SW480 (cell line): ENCODE results near the gene EDN1.
"Not testable (repeated sequence)": the region's sequence is repeated elsewhere in the genome, so short reads cannot be mapped to it uniquely, and the experiment has no call there.

Source experiments
- DNase-seq: peaks from one replicate; pipeline ENCODE4 v3.0.0-alpha.2; 2016; ENCODE audit warnings: low spot score

Gene EDN1

DNA sequence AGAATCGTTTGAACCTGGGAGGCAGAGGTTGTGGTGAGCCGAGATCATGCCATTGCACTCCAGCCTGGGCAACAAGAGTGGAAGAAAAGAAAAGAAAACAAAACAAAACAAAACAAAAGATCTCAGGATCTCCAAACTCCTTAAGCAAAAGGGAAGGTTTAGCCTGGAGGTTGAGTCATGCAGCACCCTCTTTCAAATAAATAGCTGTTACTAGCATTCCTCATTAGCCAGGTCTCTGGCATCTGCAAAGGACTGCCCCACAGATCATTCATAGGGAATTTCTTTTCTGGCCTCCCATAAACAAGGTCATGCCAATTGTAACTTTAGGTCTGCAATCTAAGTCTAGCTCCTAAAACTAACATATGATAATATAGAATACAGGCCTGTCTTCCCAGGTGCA lies 37.2 kb downstream of the EDN1 start:
- no peak for DNase-seq

DNA sequence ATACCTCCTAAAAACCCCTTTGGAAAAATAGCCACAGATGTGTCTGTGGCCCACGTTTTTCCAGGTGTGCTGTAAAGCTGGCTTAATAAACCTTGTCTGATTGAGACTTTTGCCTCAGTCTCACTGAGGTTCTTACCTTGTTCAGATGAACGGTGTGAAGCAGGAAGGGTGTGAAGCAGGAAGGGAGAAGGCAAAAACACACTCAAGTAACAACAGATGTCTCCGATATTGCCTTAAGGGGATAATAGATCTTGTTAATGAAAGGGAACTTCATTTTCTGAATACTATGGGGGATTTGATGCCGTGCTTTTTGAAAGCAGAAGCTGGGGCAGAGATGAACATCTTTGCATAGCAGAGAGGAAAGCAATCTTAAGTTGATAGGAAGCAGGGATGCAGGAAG lies 37.8 kb downstream of the EDN1 start:
- no peak for DNase-seq

DNA sequence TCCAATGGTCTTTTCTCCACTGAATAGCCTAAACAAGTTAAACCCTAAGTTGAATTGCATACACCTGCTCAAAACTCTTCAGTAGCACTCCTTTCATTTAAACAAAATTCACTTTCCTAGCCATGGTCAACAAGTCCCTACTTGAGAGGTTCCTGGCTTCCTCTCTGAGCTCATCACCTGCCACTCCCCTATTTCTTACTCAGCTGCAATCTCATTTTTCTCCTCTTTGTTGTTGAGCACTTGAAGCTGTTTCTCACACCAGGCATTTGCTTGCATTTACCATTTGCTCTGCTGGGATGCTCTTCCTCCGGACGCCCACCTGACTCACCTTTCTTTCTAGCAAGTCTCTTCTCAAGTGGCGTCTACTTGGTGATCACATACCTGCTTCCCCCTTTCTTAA lies 38.5 kb downstream of the EDN1 start:
- DNase-seq: no peak

DNA sequence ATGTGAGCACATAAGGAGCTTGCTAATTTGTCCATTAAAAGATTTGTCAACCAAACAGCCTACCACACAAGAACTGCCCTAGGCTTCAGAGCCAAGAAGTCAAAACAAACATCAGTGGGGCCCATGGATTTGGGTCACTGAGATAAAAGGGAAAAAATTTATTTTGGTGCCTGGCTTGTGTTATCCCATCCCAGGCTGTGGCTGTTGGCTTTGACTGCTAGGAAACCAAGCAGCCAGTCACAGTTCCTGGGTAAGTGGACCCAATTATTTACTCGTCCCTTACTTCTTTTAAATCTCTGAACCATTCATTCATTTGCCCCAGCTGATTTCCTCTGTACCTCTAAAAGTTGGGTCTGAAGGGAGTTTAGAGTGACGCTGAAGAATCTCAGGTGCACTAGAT lies 41.3 kb downstream of the EDN1 start:
- no peak for DNase-seq

DNA sequence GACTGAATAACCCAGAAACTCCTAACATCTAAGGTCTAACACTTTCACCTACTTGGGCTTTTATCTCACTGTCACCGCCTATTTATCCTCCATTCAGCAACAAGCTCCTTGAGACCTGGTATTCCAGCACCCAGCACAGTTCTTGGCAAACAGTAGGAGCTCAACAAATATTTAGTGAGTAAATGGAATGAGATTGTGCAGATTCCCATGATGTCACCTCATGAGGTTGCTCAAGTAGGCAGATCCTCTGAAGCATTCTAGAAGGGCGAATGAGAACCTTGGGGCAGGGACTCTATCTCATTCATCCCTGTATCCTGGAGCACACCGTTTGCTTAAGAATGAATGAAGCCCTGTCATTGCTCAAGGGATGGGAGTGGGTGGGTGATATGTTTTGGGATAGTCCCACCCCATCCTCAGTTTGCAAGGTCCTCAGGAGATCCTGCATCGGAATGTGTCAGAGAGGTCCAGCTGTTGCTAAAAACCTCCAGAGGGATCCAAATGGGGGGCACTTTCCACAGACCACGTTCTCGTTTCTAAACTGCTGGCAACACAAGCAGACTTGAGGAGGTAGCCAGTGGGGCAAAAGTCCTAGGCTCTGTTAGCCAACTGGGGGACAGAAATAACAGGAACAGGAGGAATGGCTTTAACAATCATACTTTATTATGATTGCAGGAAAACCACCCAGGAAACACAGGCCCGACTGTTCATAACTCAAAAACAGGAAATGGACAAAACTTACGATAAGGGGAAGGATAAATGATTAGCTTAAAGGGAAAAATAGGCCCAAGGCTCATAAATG lies 42.0 kb downstream of the EDN1 start:
- no peak for DNase-seq

DNA sequence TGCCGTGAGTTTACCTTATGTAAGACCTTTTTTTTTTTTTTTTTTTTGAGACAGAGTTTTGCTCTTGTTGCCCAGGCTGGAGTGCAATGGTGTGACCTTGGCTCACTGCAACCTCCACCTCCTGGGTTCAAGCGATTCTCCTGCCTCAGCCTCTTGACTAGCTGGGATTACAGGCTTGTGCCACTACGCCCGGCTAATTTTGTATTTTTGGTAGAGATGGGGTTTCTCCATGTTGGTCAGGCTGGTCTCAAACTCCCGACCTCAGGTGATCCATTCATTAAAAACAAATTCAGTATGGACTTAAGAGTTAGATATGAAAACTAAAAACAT lies 42.6 kb downstream of the EDN1 start:
- not testable (repeated sequence) for DNase-seq

DNA sequence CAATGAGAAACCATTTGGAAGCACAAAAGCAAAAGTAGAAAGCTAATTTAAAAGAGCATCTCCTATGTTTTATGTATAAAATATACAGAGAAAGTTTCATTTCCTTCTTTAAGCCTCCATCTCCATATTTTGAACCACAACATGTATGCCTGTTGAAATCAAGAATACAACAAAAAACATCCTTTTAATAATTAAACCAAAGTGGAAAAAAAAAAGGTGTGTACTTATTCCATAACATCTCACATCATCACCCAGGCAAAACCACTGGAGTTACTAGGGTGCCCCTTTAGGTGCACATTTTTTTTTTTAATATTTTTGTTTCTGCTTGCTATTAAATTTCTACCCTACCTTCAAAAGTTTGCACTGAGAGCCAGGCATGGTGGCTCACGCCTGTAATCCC lies 43.0 kb downstream of the EDN1 start:
- DNase-seq: no peak

DNA sequence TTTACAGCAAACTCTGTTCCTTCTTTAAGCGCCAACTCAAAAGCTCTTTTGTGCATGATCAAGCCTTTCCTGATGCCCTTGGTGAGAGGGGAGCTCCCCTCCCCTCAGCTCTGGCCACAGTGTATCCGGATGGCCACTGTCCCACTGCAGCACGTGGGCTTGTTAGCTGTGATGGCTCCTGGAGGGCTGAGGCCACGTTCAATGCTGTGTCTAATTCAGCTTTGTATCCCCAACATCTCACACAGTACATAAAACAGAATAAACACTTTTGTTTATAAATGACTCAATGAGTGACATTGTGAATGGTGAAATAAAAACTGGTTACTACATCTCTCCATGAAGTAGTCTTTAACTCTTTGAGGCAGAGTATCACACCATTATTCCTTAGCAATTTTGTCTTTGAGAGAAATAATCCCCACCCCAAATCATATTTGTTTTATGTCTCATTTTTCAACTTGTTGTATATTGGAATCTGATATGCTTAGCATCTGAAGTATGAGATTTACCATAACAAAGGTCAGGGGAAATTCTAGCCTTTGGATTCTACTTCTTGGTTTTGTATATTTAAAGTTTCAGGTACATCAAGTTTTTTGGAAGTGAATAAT lies 44.5 kb downstream of the EDN1 start:
- DNase-seq: no peak

DNA sequence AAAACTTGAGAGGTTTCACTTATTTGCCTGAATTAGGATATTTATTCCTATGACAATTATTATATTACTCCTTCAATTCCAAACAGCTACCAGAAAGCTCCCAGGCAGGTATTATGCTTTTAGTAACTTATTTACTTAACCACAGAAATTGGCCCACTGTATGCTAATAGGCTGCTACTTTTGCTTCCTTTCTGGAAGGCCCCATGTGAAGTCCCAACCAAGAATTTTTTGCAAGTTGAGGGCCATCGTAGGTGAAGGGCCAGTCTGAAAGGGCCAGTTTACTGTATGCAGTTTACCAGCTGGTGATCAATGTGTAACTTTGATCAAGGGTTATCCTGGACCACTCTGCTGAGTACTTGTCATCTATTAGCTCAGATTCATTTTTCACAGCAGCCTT lies 45.0 kb downstream of the EDN1 start:
- DNase-seq: no peak

DNA sequence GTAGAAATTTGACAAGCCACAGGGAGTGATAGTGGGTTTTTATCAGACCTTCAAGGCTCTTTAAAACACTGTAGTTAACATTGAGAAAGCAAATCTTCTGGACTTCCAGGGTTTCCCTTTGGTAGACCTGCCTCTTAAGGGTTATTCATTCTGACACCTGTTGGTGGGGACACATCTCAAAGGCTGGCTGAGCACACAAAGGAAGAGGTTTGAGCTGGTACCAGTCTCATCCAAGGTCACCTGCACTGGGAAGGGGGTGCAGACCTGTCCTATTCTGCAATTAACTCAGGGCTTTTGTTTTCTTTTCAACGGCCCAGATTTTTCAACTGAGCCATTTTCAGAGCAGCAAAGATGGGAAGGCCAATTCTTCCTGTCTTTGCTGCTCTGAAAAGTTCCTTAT lies 45.6 kb downstream of the EDN1 start:
- DNase-seq: no peak

DNA sequence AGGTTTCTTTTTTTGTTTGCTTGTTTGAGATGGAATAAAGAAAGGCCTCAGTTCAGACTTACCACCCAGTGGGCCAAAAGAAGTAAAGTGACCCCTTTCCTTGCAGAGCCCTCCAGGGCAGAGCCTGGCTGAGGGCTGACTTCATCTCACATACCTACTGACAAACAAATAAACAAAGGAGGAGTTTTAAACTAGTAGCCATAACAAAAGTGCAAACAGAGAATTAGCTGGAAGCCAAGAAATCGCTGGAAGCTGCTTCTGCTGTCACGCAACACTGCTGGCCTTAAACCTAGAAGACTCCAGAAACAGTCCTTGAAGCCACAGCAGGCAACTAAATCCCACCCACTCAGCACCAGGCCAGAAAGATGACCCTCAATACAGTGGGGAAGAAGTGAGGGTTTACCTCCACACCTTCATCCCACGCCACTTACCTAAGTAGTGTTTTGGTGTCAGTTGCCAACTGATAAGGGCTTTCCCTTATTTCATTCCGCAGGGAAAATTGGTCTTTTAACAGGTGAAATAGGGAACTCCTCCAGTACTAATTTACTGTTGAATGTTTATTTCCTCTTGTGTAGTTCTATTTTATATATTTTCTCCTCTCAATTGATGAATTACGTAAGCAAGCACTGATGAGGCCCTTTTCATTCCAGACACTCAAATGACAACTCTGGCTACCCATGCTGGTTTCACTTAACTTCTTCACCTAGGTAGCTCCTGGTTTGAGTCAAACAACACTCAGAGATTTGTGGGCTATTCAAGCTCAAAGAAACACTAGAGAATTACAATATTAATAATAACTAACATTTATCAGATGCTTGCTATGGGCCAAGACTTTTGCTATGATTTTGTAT lies 46.2 kb downstream of the EDN1 start:
- no peak for DNase-seq

DNA sequence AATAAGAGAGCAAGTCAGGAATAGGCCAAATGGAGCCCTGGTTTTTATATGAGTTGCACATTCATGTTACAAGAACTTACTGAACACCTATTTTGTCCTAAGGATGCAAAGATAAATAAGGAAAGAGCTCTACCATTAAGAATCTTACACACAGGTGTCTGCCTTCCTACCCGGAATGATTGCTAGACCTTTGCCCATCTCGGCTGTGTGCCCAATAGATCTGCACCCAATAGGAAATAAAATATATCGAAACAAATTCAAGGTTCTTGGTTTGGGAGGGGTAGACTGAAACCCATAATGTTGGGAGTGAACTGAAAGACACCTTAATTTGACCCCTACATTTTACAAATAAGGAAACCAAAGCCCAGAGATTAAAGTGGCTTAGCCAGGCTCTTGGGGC lies 48.9 kb downstream of the EDN1 start:
- DNase-seq: no peak

DNA sequence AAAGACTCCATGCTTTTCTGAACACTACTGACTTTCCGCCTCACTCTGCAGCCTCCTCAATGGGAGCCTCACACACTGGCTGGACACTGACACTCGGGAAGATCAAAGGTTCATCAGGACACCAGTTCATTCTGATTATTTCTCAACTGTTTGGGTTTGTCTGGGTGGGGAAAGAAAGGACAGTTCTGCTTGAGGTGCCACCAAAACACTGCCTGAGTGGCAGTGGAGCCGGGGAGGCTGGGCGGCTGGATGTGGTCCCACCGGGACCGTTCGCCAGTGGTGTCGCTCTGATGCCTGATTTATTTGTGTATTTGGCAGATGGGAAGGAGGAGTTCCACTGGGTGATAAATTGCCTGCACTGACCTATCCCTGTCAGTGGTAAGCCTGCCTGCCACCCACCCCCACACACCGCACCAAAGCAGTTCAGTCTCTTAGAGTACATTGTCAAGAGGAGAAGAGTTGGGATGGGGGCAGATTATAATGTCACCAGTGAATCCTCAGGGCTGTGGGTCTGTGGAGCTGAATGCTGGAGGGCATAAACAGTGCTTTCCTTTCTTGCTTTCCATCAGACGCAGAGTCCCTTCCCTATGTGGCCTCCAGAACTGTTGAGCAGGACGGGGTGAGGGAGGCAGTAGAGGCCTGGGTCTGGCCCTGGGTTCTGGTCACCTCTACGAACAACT lies 49.8 kb downstream of the EDN1 start:
- DNase-seq: no peak

DNA sequence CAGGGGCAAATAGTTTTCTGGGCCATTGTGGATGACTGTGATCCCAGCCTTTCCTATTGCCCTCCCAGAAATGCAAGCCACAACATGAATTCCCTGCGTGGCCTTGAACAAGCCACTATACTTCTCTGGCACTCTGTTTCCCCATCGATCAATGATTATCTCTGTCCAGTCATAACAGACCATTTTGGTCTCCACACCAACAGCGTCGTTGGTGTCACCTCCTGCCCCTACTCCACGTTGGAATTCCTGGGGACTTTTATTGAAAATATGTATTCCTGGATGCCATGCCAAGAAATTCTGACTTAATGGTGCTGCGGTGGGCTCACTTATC lies 50.3 kb downstream of the EDN1 start:
- no peak for DNase-seq

DNA sequence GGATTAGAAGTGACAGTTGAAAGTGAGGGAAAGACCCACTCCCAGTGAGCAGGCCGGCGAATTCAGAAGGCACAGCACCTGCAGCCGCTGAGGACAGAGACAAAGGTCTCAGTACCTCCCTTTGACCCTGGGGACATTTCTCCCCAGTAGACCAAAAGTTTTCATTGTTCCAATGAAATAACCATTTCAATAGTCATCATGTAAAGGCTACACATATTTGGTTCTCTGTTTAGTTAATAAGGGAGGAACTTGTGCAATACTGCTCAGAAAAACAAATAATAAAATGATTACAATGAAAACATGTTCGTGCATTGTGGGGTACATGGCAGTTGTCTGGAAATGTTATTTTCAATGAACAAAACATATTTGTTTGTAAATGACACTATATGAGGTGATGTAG lies 52.5 kb downstream of the EDN1 start:
- no peak for DNase-seq

DNA sequence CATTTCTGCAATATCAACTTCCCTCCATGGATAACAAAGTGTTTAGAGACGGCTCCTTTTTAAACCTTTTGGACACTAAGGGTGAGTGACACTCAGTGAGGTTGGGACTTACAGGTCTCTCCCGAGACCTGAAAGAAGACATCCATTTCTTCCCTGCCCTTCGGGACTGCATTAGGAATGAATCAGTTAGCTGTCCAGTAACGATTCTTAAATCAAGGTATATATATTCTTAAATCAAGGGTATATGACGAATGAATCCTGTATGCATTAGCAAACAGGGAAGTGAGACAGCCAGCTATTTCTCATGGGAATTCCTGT lies 52.9 kb downstream of the EDN1 start:
- DNase-seq: no peak

DNA sequence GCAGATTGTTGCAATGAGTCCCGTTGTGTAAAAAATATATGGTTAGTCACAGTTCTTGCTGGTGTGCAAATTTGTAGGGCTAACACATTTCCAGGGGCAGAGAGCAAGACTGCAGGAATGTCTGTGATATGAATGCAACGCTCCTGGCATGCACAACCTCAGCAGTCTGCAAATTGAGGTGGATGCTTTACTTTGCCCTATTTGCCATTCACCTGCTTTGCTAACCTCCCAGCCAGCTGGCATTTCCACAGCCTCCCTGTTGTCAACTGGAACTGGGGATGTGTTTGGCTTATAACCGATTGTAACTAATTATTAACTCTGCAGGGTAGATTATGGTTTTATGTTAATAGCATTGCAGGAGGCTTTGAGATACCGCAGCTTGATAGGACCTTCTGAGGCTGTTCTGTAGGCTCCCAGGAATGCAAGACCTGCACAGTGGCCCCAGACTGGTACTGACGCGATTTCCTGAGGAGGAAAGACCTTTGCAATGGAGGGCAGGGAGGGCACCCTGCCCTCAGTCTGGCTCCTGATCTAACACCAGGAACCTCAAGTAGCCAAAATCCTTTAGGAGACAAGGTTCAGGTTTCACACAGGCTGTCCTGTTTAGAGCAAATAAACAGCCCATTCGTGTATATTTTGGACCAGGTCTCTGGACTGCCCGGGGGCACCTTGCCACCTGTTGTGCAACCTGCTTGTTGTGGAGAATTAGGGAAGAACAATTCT lies 53.4 kb downstream of the EDN1 start:
- peak; percentile 46 for DNase-seq

DNA sequence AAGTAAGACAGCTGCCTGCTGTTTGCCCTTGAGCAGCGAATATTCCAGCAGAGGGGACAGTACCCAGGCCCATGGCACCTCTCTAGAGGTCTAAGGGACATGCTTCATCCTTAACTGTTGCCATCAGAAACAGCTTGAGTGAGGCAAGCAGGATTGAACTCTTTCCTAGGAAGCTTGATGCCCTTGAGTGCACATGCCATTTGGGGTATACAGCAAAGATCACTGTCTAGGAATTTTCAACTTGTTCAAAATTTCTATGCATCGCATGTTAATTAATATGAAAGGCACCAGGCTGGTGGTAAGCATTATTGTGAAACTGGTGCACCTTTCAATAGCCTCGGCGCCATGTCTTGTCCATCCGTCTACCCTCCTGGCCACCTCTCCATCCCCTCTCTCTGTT lies 54.1 kb downstream of the EDN1 start:
- DNase-seq: no peak

DNA sequence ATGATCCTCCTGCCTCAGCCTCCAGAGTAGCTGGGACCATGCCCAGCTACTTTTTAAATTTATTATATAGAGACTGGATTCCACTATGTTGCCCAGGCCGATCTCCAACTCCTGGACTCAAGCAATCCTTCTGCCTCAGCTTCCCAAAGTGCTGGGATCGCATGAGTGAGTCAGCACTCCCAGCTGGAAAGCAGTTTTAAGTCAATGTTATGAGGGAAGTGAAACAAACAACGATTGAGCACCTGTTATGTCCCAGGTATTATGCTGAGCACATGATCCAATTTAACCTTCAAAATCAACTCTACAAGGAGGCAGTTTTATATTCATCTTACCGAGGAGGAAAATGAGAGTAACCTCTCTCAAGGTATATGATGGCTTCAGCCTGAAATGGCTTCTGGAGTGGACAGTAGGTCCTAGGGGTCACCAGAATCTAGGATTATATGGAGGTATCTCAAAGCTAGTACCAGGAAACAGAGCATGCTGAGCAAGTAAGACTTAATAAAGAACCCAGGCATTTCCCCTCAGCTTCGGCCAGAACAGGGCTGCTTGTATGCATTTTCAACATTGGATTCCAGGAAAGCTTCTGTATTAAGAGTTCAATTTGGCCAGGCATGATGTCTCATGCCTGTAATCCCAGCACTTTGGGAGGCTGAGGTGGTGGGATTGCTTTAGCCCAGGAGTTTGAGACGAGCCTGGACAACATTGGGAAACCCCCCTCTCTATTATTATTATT lies 55.0 kb downstream of the EDN1 start:
- DNase-seq: no peak

DNA sequence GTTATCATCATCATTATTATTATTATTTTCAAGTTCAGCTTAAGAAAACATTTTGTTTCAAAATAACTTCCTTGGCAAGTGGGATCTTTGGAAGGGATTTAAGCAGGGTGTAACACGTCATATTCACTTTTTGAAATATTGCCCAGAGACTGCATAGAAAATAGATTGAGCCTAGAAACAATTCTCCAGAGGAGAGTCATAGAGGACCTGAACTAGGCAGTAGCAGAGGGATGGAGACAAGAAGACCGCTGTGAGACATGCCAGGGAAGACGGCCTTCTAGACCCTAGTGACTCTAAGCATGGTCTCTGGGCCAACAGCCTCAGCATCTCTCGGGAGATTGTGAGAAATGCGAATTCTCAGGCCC lies 55.5 kb downstream of the EDN1 start:
- DNase-seq: no peak
